PC-3 (cell line): ENCODE measurements around the gene DNHD1. TPM values are rescaled to one million over a fixed set of nuclear protein-coding genes. Genes with fewer than 3 reads are reported as not detected.

Experiments
- ATAC-seq: fragments of 200-7000 bp; cut with Tn5 transposase; 2 replicates; pipeline ENCODE4 v1.9.1; 2020; ENCODE audit warnings: mild to moderate bottlenecking, moderate library complexity
- BruUV-seq: library from RNA; stranded (reverse); fragments of 400-500 nt; replicated peaks from 2 replicates; lab custom pipeline; 2021; lab: Mats Ljungman, UMichigan
- CTCF ChIA-PET: fragments of 300-600 bp; sonication (Branson Sonifier 250); formaldehyde crosslinking; loops from one replicate; lab custom pipeline; 2022; ENCODE audit warnings: antibody characterized with exemption; lab: Charles Lee
- POLR2A ChIA-PET: fragments of 300-600 bp; sonication (Branson Sonifier 250); formaldehyde crosslinking; loops from one replicate; lab custom pipeline; 2022; ENCODE audit warnings: antibody characterized with exemption; ENCODE audit not compliant: unreplicated experiment; lab: Charles Lee
- DNase-seq: peaks from one replicate; pipeline ENCODE4 v3.0.0-alpha.2; 2015
- H2AFZ ChIP-seq: fragments of 300-600 bp; sonication (generic); 2 replicates; pipeline ENCODE4 v1.6.0; 2016; ENCODE audit warnings: antibody characterized with exemption, low read length
- H3F3A ChIP-seq: fragments of 300-600 bp; sonication (generic); one replicate; pipeline ENCODE4 v1.6.0; 2017; ENCODE audit warnings: antibody characterized with exemption, low read length, control low read depth, mild to moderate bottlenecking; ENCODE audit not compliant: unreplicated experiment
- H3K27ac ChIP-seq: fragments of 300-600 bp; sonication (generic); 2 replicates; pipeline ENCODE4 v1.5.1; 2016; ENCODE audit warnings: mild to moderate bottlenecking, low read length
- H3K27me3 ChIP-seq: fragments of 300-600 bp; sonication (generic); 2 replicates; pipeline ENCODE4 v1.6.1; 2016; ENCODE audit warnings: low read length, mixed read lengths
- H3K36me3 ChIP-seq: fragments of 300-600 bp; sonication (generic); 2 replicates; pipeline ENCODE4 v1.6.1; 2016; ENCODE audit warnings: low read depth, mixed run types, low read length, mixed read lengths
- H3K4me1 ChIP-seq: fragments of 300-600 bp; sonication (generic); 2 replicates; pipeline ENCODE4 v1.5.1; 2016; ENCODE audit warnings: low read length; ENCODE audit not compliant: insufficient read depth
- H3K4me2 ChIP-seq: fragments of 300-600 bp; sonication (generic); 2 replicates; pipeline ENCODE4 v1.6.0; 2016; ENCODE audit warnings: low read length
- H3K4me3 ChIP-seq: fragments of 300-600 bp; sonication (generic); 2 replicates; pipeline ENCODE4 v1.5.1; 2016; ENCODE audit warnings: mild to moderate bottlenecking, low read length, mixed read lengths
- H3K79me2 ChIP-seq: fragments of 300-600 bp; sonication (generic); 2 replicates; pipeline ENCODE4 v1.6.1; 2017; ENCODE audit warnings: low read length, mixed read lengths
- H3K9ac ChIP-seq: fragments of 300-600 bp; sonication (generic); 2 replicates; pipeline ENCODE4 v1.6.0; 2016; ENCODE audit warnings: mild to moderate bottlenecking, low read length
- H3K9me2 ChIP-seq: fragments of 300-600 bp; sonication (generic); replicated peaks from 2 replicates; pipeline ENCODE4 v1.6.1; 2016; ENCODE audit warnings: mixed run types, low read length, mixed read lengths
- H3K9me3 ChIP-seq: fragments of 300-600 bp; sonication (generic); 2 replicates; pipeline ENCODE4 v1.6.1; 2016; ENCODE audit warnings: low read length, mixed read lengths
- H4K20me1 ChIP-seq: fragments of 300-600 bp; sonication (generic); 2 replicates; pipeline ENCODE4 v1.6.1; 2016; ENCODE audit warnings: low read length, mixed read lengths
- EZH2 ChIP-seq: fragments of 300-600 bp; sonication (generic); IDR thresholded peaks from one replicate; pipeline ENCODE4 v1.6.1; 2017; ENCODE audit warnings: antibody characterized with exemption, mild to moderate bottlenecking, low read length; ENCODE audit not compliant: unreplicated experiment
- EZH2phosphoT487 ChIP-seq: fragments of 300-600 bp; sonication (generic); IDR thresholded peaks from 2 replicates; pipeline ENCODE4 v1.6.1; 2018; ENCODE audit warnings: mild to moderate bottlenecking, antibody characterized with exemption, low read length, borderline replicate concordance
- intact Hi-C: fragments of 100-400 bp; cut with micrococcal nuclease; formaldehyde crosslinking; loops from 2 replicates; pipeline ENCODE4 v1.9.0; 2023
- total RNA-seq: library from RNA; depleted of rRNA; stranded (reverse); fragments of >200 nt; gene quantifications from 2 replicates; pipeline ENCODE4 v1.2.3, GENCODE V29; 2014
- TF ChIP-seq, protein P1 (sequence below): fragments of 300-600 bp; sonication (generic); conservative IDR thresholded peaks from 2 replicates; pipeline ENCODE4 v1.5.1; 2017; ENCODE audit warnings: antibody characterized with exemption, low read depth, mild to moderate bottlenecking, low read length

DNHD1 gene
- total RNA-seq, 1 experiment from 2014 or later = 9.3 TPM

DNA sequence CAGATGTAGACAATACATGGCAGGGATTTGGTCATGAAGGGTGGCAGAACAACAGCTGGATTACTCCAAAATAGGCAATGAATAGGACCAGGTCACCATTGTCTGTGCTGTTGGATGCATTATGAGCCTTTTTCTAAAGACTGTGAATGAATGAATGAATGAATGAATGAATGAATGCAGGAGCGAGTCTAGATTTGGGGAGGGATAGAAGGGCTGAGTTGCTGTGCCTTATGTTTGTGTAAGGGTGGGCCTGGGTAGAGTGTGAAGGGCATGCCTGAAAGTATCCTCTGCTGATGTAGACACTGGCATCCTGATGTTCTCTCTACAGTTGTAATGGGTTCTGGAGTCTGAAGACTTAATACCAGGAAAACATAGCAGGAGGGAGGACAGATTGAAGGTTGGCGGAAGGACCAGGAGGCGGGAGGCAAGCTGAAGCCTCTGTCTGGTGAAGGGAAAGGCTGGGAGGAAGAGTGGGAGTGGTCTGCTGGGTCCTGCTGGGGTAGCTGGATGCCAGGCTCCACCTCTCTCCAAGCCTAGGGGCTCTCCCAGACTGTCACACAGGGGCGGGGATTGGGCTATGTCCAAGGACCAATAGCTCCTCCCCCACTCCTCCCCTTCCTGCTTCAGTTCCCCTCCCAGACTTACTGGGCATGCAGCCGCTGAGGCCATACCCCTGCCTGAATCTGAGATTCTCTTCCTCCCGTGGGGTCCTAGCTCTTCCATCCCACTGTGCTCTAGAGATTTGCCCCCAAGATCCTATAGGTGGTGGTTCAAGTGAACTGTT lies 28.2 kb upstream of the DNHD1 start:
- Histone ChIP-seq H3K4me2 (no peak overlapping the region), H2AFZ (no peak overlapping the region), H3K27ac (no peak overlapping the region), H4K20me1 (no peaks in the 10 kb centered on the region), H3K36me3 (no peaks in the 10 kb centered on the region), H3K27me3 (no peaks in the 10 kb centered on the region), H3K4me3 (no peak overlapping the region), H3K9ac (no peak overlapping the region), H3K9me2 (no peaks in the 10 kb centered on the region), H3K4me1 (peaks cover 8% of the 10 kb centered on the region; the same call in 1 of the 2 replicates), H3K79me2 (no peaks in the 10 kb centered on the region), H3F3A (no peaks in the 10 kb centered on the region), H3K9me3 (no peaks in the 10 kb centered on the region)
- ATAC-seq (no peak), DNase-seq (peak; percentile 31)
- no TSS peak for BruUV-seq
- TF ChIP-seq EZH2phosphoT487 (no peak), EZH2 (no peak)
- TF ChIP-seq, protein P1, sequence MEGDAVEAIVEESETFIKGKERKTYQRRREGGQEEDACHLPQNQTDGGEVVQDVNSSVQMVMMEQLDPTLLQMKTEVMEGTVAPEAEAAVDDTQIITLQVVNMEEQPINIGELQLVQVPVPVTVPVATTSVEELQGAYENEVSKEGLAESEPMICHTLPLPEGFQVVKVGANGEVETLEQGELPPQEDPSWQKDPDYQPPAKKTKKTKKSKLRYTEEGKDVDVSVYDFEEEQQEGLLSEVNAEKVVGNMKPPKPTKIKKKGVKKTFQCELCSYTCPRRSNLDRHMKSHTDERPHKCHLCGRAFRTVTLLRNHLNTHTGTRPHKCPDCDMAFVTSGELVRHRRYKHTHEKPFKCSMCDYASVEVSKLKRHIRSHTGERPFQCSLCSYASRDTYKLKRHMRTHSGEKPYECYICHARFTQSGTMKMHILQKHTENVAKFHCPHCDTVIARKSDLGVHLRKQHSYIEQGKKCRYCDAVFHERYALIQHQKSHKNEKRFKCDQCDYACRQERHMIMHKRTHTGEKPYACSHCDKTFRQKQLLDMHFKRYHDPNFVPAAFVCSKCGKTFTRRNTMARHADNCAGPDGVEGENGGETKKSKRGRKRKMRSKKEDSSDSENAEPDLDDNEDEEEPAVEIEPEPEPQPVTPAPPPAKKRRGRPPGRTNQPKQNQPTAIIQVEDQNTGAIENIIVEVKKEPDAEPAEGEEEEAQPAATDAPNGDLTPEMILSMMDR = no peak
- CTCF ChIA-PET = no interaction called here
- intact Hi-C loops = no loop called here
- POLR2A ChIA-PET = no interaction called here

- no peaks in the 10 kb centered on the region for H3K36me3 ChIP-seq
- no TSS peak for BruUV-seq
- H3K9ac ChIP-seq = no peak overlapping the region
- H3F3A ChIP-seq = no peaks in the 10 kb centered on the region
- no peaks in the 10 kb centered on the region for H4K20me1 ChIP-seq
- no peaks in the 10 kb centered on the region for H3K9me2 ChIP-seq
- no peak overlapping the region for H2AFZ ChIP-seq
- ATAC-seq (no peak), DNase-seq (no peak)
- ChIA-PET CTCF (no interaction called here), POLR2A (no interaction called here)
- no peaks in the 10 kb centered on the region for H3K27me3 ChIP-seq
- H3K4me1 ChIP-seq = peaks cover 12% of the 10 kb centered on the region
- no peaks in the 10 kb centered on the region for H3K9me3 ChIP-seq
- no peaks in the 10 kb centered on the region for H3K79me2 ChIP-seq
- H3K27ac ChIP-seq = no peak overlapping the region
- TF ChIP-seq, protein P1 = no peak
- TF ChIP-seq EZH2 (no peak), EZH2phosphoT487 (no peak)
- intact Hi-C loops = no loop called here
- H3K4me2 ChIP-seq = no peak overlapping the region
- H3K4me3 ChIP-seq = no peak overlapping the region
Observed at GRCh38 chr11:6469599-6469998, 27.5 kb upstream of the DNHD1 start.

GRCh38 chr11:6472934-6473333 lies 24.1 kb upstream of the DNHD1 start:
- H3K36me3 ChIP-seq = peaks cover 5% of the 10 kb centered on the region; the same call in 1 of the 2 replicates
- H3K9me2 ChIP-seq = no peaks in the 10 kb centered on the region
- ATAC-seq (no peak), DNase-seq (no peak)
- peak overlapping the region; percentile 70 for H3K4me2 ChIP-seq
- no peak overlapping the region for H3K27ac ChIP-seq
- H3K27me3 ChIP-seq = no peaks in the 10 kb centered on the region
- no peak overlapping the region for H2AFZ ChIP-seq
- no peaks in the 10 kb centered on the region for H3F3A ChIP-seq
- TF ChIP-seq EZH2 (no peak), EZH2phosphoT487 (no peak)
- TF ChIP-seq, protein P1 = no peak
- no peaks in the 10 kb centered on the region for H3K9me3 ChIP-seq
- H3K4me3 ChIP-seq = peak overlapping the region; percentile 55
- H3K4me1 ChIP-seq = peaks cover 28% of the 10 kb centered on the region
- BruUV-seq = no TSS peak
- no peaks in the 10 kb centered on the region for H4K20me1 ChIP-seq
- CTCF ChIA-PET = interaction anchor here (1.3 to 1.6 kb wide), 2 partner anchors 53 to 94 kb away, joined by 3 to 4 read pairs; no protein-coding TSS in a partner anchor
- intact Hi-C loops = no loop called here
- POLR2A ChIA-PET = interaction anchor here (0.7 kb wide), 1 partner anchor 94 kb away, joined by 3 read pairs; no protein-coding TSS in a partner anchor
- H3K9ac ChIP-seq = no peak overlapping the region; the same call in 1 of the 2 replicates
- H3K79me2 ChIP-seq = no peaks in the 10 kb centered on the region
